HepG2 (cell line): ENCODE measurements around the gene SH2D7. TPM values are rescaled to one million over a fixed set of nuclear protein-coding genes. Genes with fewer than 3 reads are reported as not detected.

Source experiments
- ATAC-seq: fragments of 200-7000 bp; cut with Tn5 transposase; 3 replicates; pipeline ENCODE4 v1.9.1; 2020; ENCODE audit warnings: mild to moderate bottlenecking, moderate library complexity
- BruUV-seq: library from RNA; stranded (reverse); fragments of 400-500 nt; replicated peaks from 2 replicates; lab custom pipeline; 2021; lab: Mats Ljungman, UMichigan
- CTCF ChIA-PET: fragments of 300-600 bp; formaldehyde crosslinking; extraction: SDS; loops from one replicate; lab custom pipeline; 2021; ENCODE audit warnings: low total read pairs, inconsistent platforms, low intra/inter-chr PET ratio; lab: Yijun Ruan, JAX
- POLR2A ChIA-PET: fragments of 350-600 bp; sonication (Branson Sonifier 250); formaldehyde crosslinking; loops from one replicate; lab custom pipeline; 2020; ENCODE audit warnings: antibody characterized with exemption, inconsistent platforms; lab: Yijun Ruan, JAX
- DNase-seq: peaks from one replicate; pipeline ENCODE4 v3.0.0-alpha.2; 2015; ENCODE audit warnings: low spot score
- FAIRE-seq: peaks from 3 replicates; lab custom pipeline; 2011; peaks lifted over from hg19 to GRCh38; lab: Jason Lieb, UNC
- H2AFZ ChIP-seq: one replicate; pipeline ENCODE4 v1.6.1; 2011; ENCODE audit warnings: low read length, inconsistent platforms
- H3K27ac ChIP-seq: fragments of 300-600 bp; 3 replicates; pipeline ENCODE4 v1.8.0; 2011; ENCODE audit warnings: mixed run types, mild to moderate bottlenecking, mixed read lengths, low read length, inconsistent platforms; ENCODE audit not compliant: insufficient read depth; ENCODE audit errors: extremely low read length
- H3K27me3 ChIP-seq, 2 experiments: fragments of 200-600 bp in 1 of 2; 2 replicates in 1 of 2; 3 replicates in 1 of 2; pipeline versions ENCODE4 v1.6.0 to v1.8.0; 2011; ENCODE audit warnings: low read length in 2 of 2, mild to moderate bottlenecking in 2 of 2, moderate library complexity in 2 of 2, inconsistent platforms in 1 of 2; ENCODE audit not compliant: insufficient read depth in 2 of 2, control insufficient read depth in 1 of 2
- H3K36me3 ChIP-seq, 2 experiments: fragments of 200-600 bp in 1 of 2; replicated peaks in 1 of 2; 2 replicates in 1 of 2; 3 replicates in 1 of 2; pipeline versions ENCODE4 v1.5.1 to v1.8.0; 2011; ENCODE audit warnings: low read length in 2 of 2, inconsistent platforms in 1 of 2; ENCODE audit not compliant: insufficient read depth in 2 of 2, control insufficient read depth in 1 of 2
- H3K4me1 ChIP-seq: 2 replicates; pipeline ENCODE4 v1.5.1; 2012; ENCODE audit warnings: low read length, inconsistent platforms; ENCODE audit not compliant: insufficient read depth
- H3K4me2 ChIP-seq: 2 replicates; pipeline ENCODE4 v1.6.0; 2011; ENCODE audit warnings: low read depth, low read length, inconsistent platforms
- H3K4me3 ChIP-seq, 3 experiments: fragments of 200-600 bp in 1 of 3; sonication (generic), shearing (Covaris generic) in 1 of 3; replicated peaks in 1 of 3; 2 replicates each; pipeline ENCODE4 v1.5.1; 2011 to 2016; ENCODE audit warnings: low read length in 3 of 3, inconsistent platforms in 2 of 3, low read depth in 2 of 3, mild to moderate bottlenecking in 2 of 3, control low read depth in 1 of 3, mixed read lengths in 1 of 3; ENCODE audit not compliant: insufficient read depth in 1 of 3
- H3K79me2 ChIP-seq: one replicate; pipeline ENCODE4 v1.6.1; 2011; ENCODE audit warnings: low read length, inconsistent platforms; ENCODE audit not compliant: insufficient read depth
- H3K9ac ChIP-seq: 2 replicates; pipeline ENCODE4 v1.6.0; 2011; ENCODE audit warnings: mild to moderate bottlenecking, low read depth, low read length, inconsistent platforms; ENCODE audit not compliant: insufficient read depth
- H3K9me3 ChIP-seq: 2 replicates; pipeline ENCODE4 v1.5.1; 2012; ENCODE audit warnings: mild to moderate bottlenecking, low read length
- H4K20me1 ChIP-seq: 2 replicates; pipeline ENCODE4 v1.6.0; 2011; ENCODE audit warnings: inconsistent platforms, mild to moderate bottlenecking, low read length, moderate library complexity; ENCODE audit not compliant: insufficient read depth
- AKNA ChIP-seq: sonication (generic); formaldehyde crosslinking; IDR thresholded peaks from 2 replicates; pipeline ENCODE4 v1.4.0; 2020; ENCODE audit warnings: missing genetic modification reagents, borderline replicate concordance
- EP300 ChIP-seq, 3 experiments: sonication (generic) in 1 of 3; formaldehyde crosslinking in 1 of 3; IDR thresholded peaks; 2 replicates each; pipeline versions ENCODE4 v1.5.1 to v1.6.1; 2011 to 2020; ENCODE audit warnings: low read depth in 2 of 3, low read length in 2 of 3, borderline replicate concordance in 1 of 3, improper control_type of control experiment in 1 of 3, mild to moderate bottlenecking in 1 of 3, missing genetic modification reagents in 1 of 3, moderate library complexity in 1 of 3
- FOXM1 ChIP-seq: sonication (generic); formaldehyde crosslinking; IDR thresholded peaks from 2 replicates; pipeline ENCODE4 v1.5.0; 2020; ENCODE audit warnings: missing genetic modification reagents
- GATAD2A ChIP-seq: IDR thresholded peaks from 2 replicates; pipeline ENCODE4 v1.6.1; 2016
- GLMP ChIP-seq: sonication (generic); formaldehyde crosslinking; IDR thresholded peaks from 2 replicates; pipeline ENCODE4 v1.9.0; 2021; ENCODE audit warnings: missing genetic modification reagents, mild to moderate bottlenecking, borderline replicate concordance
- HMG20A ChIP-seq: IDR thresholded peaks from 2 replicates; pipeline ENCODE4 v1.6.1; 2016; ENCODE audit warnings: borderline replicate concordance
- ZNF101 ChIP-seq: sonication (generic); formaldehyde crosslinking; IDR thresholded peaks from 2 replicates; pipeline ENCODE4 v1.4.0; 2020; ENCODE audit warnings: mild to moderate bottlenecking, low read depth, missing genetic modification reagents, borderline replicate concordance
- ZNF232 ChIP-seq: sonication (generic); formaldehyde crosslinking; IDR thresholded peaks from 2 replicates; pipeline ENCODE4 v1.4.0; 2020; ENCODE audit warnings: missing genetic modification reagents, borderline replicate concordance
- ZNF414 ChIP-seq: sonication (generic); formaldehyde crosslinking; IDR thresholded peaks from 2 replicates; pipeline ENCODE4 v1.5.0; 2020; ENCODE audit warnings: missing genetic modification reagents
- ZNF441 ChIP-seq: sonication (generic); formaldehyde crosslinking; IDR thresholded peaks from 2 replicates; pipeline ENCODE4 v1.7.0; 2021; ENCODE audit warnings: missing genetic modification reagents, borderline replicate concordance
- ZNF558 ChIP-seq: sonication (generic); formaldehyde crosslinking; IDR thresholded peaks from 2 replicates; pipeline ENCODE4 v1.9.0; 2022; ENCODE audit warnings: mild to moderate bottlenecking, missing genetic modification reagents, borderline replicate concordance
- ZNF567 ChIP-seq: sonication (generic); formaldehyde crosslinking; IDR thresholded peaks from 2 replicates; pipeline ENCODE4 v1.8.1; 2023; ENCODE audit warnings: mild to moderate bottlenecking, missing genetic modification reagents, borderline replicate concordance
- ZNF777 ChIP-seq: sonication (generic); formaldehyde crosslinking; IDR thresholded peaks from 2 replicates; pipeline ENCODE4 v1.4.0; 2020; ENCODE audit warnings: missing genetic modification reagents
- ZNF784 ChIP-seq: sonication (generic); formaldehyde crosslinking; IDR thresholded peaks from 2 replicates; pipeline ENCODE4 v1.5.1; 2020; ENCODE audit warnings: missing genetic modification reagents, mild to moderate bottlenecking, borderline replicate concordance
- ZNF878 ChIP-seq: sonication (generic); formaldehyde crosslinking; IDR thresholded peaks from 2 replicates; pipeline ENCODE4 v1.8.1; 2023; ENCODE audit warnings: mild to moderate bottlenecking, missing genetic modification reagents, moderate library complexity
- in situ Hi-C: cut with HindIII; loops from 2 replicates; pipeline ENCODE4 v1.10.0; 2017; ENCODE audit warnings: low pct_unique_long_range_greater_than_20kb; ENCODE audit not compliant: extremely low pct_ligation_motif_present
- intact Hi-C: fragments of 100-400 bp; cut with micrococcal nuclease; formaldehyde crosslinking; loops from one replicate; pipeline ENCODE4 v1.10.0; 2022; ENCODE audit not compliant: unreplicated experiment
- polyA plus RNA-seq, 8 experiments: library from polyadenylated mRNA; depleted of rRNA in 3 of 8; stranded (reverse) in 7 of 8; unstranded in 1 of 8; fragments of >200 nt; fragmentation: Illumina TruSeq in 4 of 8; extraction: Trizol in 4 of 8; gene quantifications; 2 replicates each; pipeline versions ENCODE4 v1.2.1 to v1.2.3, GENCODE V29; 2011 to 2016; ENCODE audit warnings: low read depth in 4 of 8, missing spikeins in 1 of 8, mixed read lengths in 1 of 8; ENCODE audit not compliant: insufficient read depth in 1 of 8
- total RNA-seq, 5 experiments: library from RNA; depleted of rRNA; stranded (reverse); fragments of >200 nt; fragmentation: Illumina TruSeq; extraction: Trizol; gene quantifications; 2 replicates each; pipeline ENCODE4 v1.2.3, GENCODE V29; 2016; ENCODE audit warnings: low read depth in 1 of 5
- TF ChIP-seq, protein P1 (sequence below): IDR thresholded peaks from 2 replicates; pipeline ENCODE4 v1.6.1; 2016; ENCODE audit warnings: missing biosample characterization, missing genetic modification reagents, low read depth

SH2D7 gene
- total and polyA plus RNA-seq, 2 of the 13 experiments (the other 11 are each of a cell fraction or from before 2014, with no cell fraction given) = not detected

DNA sequence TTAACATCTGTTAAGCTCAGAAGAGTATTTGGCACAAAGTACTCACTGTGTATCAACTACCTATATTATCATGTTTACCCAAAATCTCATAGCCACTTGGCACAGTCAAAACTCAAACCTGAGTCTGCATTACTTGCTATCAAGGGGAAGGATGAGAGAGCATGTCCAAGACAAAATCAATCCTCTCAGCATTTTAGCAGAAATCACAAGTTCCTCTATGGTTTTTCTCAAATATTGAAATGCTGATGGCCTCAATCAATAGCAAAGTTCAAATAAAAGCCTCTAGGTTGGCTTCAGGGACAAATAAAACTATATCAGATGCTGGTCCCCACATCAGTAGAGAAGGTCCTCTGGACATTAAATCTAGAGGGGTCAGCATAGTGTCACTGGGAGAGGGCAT lies 29.1 kb upstream of the SH2D7 start:
- intact Hi-C loops = no loop called here
- TF ChIP-seq, protein P1, sequence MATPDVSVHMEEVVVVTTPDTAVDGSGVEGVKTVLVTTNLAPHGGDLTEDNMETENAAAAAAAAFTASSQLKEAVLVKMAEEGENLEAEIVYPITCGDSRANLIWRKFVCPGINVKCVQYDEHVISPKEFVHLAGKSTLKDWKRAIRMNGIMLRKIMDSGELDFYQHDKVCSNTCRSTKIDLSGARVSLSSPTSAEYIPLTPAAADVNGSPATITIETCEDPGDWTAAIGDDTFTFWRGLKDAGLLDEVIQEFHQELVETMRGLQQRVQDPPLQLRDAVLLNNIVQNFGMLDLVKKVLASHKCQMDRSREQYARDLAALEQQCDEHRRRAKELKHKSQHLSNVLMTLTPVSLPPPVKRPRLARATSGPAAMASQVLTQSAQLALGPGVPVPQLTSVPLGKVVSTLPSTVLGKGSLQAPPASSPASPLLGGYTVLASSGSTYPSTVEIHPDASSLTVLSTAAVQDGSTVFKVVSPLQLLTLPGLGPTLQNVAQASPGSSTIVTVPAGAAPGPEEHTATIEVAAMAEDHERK (CRISPR knock-in tag) = no peak
- TF ChIP-seq ZNF777 (CRISPR knock-in tag) = no peak
- TF ChIP-seq ZNF232 = no peak
- TF ChIP-seq ZNF558 = no peak
- TF ChIP-seq ZNF414 (CRISPR knock-in tag) = no peak
- no peak for TF ChIP-seq ZNF784 (CRISPR knock-in tag)
- no peak for TF ChIP-seq ZNF441 (CRISPR knock-in tag)
- TF ChIP-seq GATAD2A (CRISPR knock-in tag) = no peak
- no peak for TF ChIP-seq GLMP (CRISPR knock-in tag)
- no peak for TF ChIP-seq HMG20A
- no peak for TF ChIP-seq EP300 (IDR thresholded peaks at IDR 0.05; ENCODE audit: low read depth in 2 of 2, low read length in 2 of 2)
- TF ChIP-seq EP300 (CRISPR knock-in tag; IDR thresholded peaks at IDR 0.05; ENCODE audit: borderline replicate concordance) = no peak
- TF ChIP-seq ZNF101 (CRISPR knock-in tag) = no peak
- TF ChIP-seq FOXM1 (CRISPR knock-in tag) = no peak
- no peak for TF ChIP-seq AKNA (CRISPR knock-in tag)
- no peak for TF ChIP-seq ZNF567 (CRISPR knock-in tag)
- no peak for TF ChIP-seq ZNF878

More for the DNA sequence above, 29.1 kb upstream of the SH2D7 start:
- no peak overlapping the region for H3K4me3 ChIP-seq
- CTCF ChIA-PET = no interaction called here
- no peaks in the 10 kb centered on the region for H4K20me1 ChIP-seq
- H3K4me1 ChIP-seq = peaks cover 73% of the 10 kb centered on the region
- no TSS peak for BruUV-seq
- no peaks in the 10 kb centered on the region for H3K27me3 ChIP-seq
- in situ Hi-C loops = no loop called here
- H2AFZ ChIP-seq = no peak overlapping the region
- ATAC-seq (no peak), DNase-seq (no peak), FAIRE-seq (no peak)
- H3K4me2 ChIP-seq = no peak overlapping the region
- no peaks in the 10 kb centered on the region for H3K36me3 ChIP-seq
- H3K79me2 ChIP-seq = peaks cover 58% of the 10 kb centered on the region
- no peak overlapping the region for H3K27ac ChIP-seq
- no peaks in the 10 kb centered on the region for H3K9me3 ChIP-seq
- POLR2A ChIA-PET = no interaction called here
- no peak overlapping the region for H3K9ac ChIP-seq
